GM19452 (cell line): ENCODE results near the gene C15orf39.
"Not testable (repeated sequence)": the region's sequence is repeated elsewhere in the genome, so short reads cannot be mapped to it uniquely, and the experiment has no call there.

Experiments
- ATAC-seq: cut with Tn5 transposase; IDR thresholded peaks from one replicate; pipeline ENCODE4 v1.9.1; 2021; ENCODE audit not compliant: unreplicated experiment

Gene C15orf39

GRCh38 chr15:75201616-75202250, at the start of gene C15orf39:
Gene C15orf39, plus strand, starts transcription at chr15:75201882. Its CDS starts 4,167 bp downstream, at chr15:75206049.
- peak; percentile 40 for ATAC-seq

- no peak for ATAC-seq
Measured at GRCh38 chr15:75152382-75153079, 49.2 kb upstream of the C15orf39 start.

GRCh38 chr15:75153087-75153486, 48.6 kb upstream of the C15orf39 start:
- no peak for ATAC-seq

GRCh38 chr15:75153565-75154276, 48.0 kb upstream of the C15orf39 start:
- ATAC-seq, result no peak

GRCh38 chr15:75154461-75155062, 47.1 kb upstream of the C15orf39 start:
- no peak for ATAC-seq

- no peak for ATAC-seq
Measured at GRCh38 chr15:75156326-75157215, 45.1 kb upstream of the C15orf39 start.

GRCh38 chr15:75158402-75158801, 43.3 kb upstream of the C15orf39 start:
- ATAC-seq, result no peak

- no peak for ATAC-seq
Measured at GRCh38 chr15:75159244-75159643, 42.4 kb upstream of the C15orf39 start.

- no peak for ATAC-seq
Measured at GRCh38 chr15:75161106-75161916, 40.4 kb upstream of the C15orf39 start.

GRCh38 chr15:75161917-75162414, 39.7 kb upstream of the C15orf39 start:
- no peak for ATAC-seq

GRCh38 chr15:75163150-75163564, 38.5 kb upstream of the C15orf39 start:
- ATAC-seq, result no peak

GRCh38 chr15:75164625-75165350, 36.9 kb upstream of the C15orf39 start:
- ATAC-seq, result no peak

- not testable (repeated sequence) for ATAC-seq
Measured at GRCh38 chr15:75166489-75167063, 35.1 kb upstream of the C15orf39 start.

- no peak for ATAC-seq
Measured at GRCh38 chr15:75167588-75168350, 33.9 kb upstream of the C15orf39 start.

- no peak for ATAC-seq
Measured at GRCh38 chr15:75168374-75168773, 33.3 kb upstream of the C15orf39 start.

- no peak for ATAC-seq
Measured at GRCh38 chr15:75170203-75170602, 31.5 kb upstream of the C15orf39 start.

- no peak for ATAC-seq
Measured at GRCh38 chr15:75170711-75171341, 30.9 kb upstream of the C15orf39 start.
